Effector memory CD8-positive, alpha-beta T cell (primary cell): ENCODE measurements around the gene NTM.

Experiments
- ATAC-seq: fragments of 150-1000 bp; cut with Tn5 transposase; replicated peaks from 2 replicates; pipeline ENCODE4 v1.10.0; 2021; ENCODE audit warnings: mild to moderate bottlenecking, moderate library complexity
- DNase-seq, 3 experiments: peaks; one replicate each; pipeline ENCODE4 v3.0.0; 2021
- H3K27ac Mint-ChIP-seq, 2 donors: one replicate each; pipeline ENCODE4 v1.8.0; 2022; ENCODE audit warnings: mild to moderate bottlenecking in 2 of 2, mixed read lengths in 2 of 2, moderate library complexity in 2 of 2
- H3K27me3 Mint-ChIP-seq, 2 donors: one replicate each; pipeline ENCODE4 v1.8.0; 2022; ENCODE audit warnings: mixed read lengths in 2 of 2
- H3K36me3 Mint-ChIP-seq: one replicate; pipeline ENCODE4 v1.8.0; 2022; ENCODE audit warnings: mild to moderate bottlenecking, moderate library complexity, mixed read lengths; ENCODE audit not compliant: insufficient read depth
- H3K4me1 Mint-ChIP-seq, 2 donors: one replicate each; pipeline ENCODE4 v1.8.0; 2022; ENCODE audit warnings: low read depth in 2 of 2, mixed read lengths in 2 of 2
- H3K4me3 Mint-ChIP-seq, 2 donors: one replicate each; pipeline ENCODE4 v1.8.0; 2022; ENCODE audit warnings: mild to moderate bottlenecking in 2 of 2, mixed read lengths in 2 of 2, moderate library complexity in 2 of 2
- H3K9me3 Mint-ChIP-seq, 2 donors: one replicate each; pipeline ENCODE4 v1.8.0; 2022; ENCODE audit warnings: mixed read lengths in 2 of 2

The NTM gene

DNA sequence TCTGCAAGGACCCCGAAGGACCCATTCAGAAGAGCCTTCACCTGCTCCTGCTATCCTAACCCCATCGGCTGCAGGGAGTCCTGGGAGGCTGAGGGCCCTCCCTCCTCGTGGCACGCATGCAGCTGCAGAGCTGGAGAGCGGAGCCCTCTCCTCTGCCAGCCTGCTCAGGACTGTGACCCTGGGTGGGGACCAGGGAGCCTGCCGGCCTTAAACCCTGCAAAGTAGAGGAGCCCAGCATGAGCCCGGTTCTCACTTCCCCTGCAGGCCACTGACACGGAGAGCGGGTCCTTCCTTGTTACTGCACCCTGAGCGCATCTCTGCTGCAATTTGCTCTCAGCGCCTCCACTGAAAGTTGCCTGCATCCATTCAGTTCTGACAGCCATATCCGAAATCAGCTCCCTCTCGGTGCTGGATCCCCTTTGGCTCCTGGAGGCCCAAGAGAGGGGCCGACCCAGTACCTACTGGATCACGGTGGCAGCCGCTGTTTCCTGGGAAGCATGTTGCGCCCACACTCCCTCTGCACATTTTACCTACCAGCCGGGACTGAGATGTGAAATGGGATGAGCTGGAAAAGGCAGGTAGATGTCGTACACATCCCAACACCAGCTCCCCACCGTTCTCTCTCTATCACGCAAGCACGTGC lies 312.1 kb downstream of the NTM start:
- H3K4me1 Mint-ChIP-seq: no peaks in the 10 kb centered on the region
- no peak overlapping the region for H3K4me3 Mint-ChIP-seq
- ATAC-seq: no peak
- H3K9me3 Mint-ChIP-seq: peaks cover 0 to 3% of the 10 kb centered on the region in 2 donors
- no peak for DNase-seq
- no peaks in the 10 kb centered on the region for H3K36me3 Mint-ChIP-seq
- no peaks in the 10 kb centered on the region for H3K27me3 Mint-ChIP-seq
- no peak overlapping the region for H3K27ac Mint-ChIP-seq

GRCh38 chr11:131683131-131683530 lies 312.7 kb downstream of the NTM start:
- Mint-ChIP-seq H3K9me3 (peaks cover 0 to 3% of the 10 kb centered on the region in 2 donors), H3K27me3 (no peaks in the 10 kb centered on the region), H3K4me3 (no peak overlapping the region), H3K4me1 (no peaks in the 10 kb centered on the region), H3K36me3 (no peaks in the 10 kb centered on the region), H3K27ac (no peak overlapping the region)
- ATAC-seq (no peak), DNase-seq (no peak)

DNA sequence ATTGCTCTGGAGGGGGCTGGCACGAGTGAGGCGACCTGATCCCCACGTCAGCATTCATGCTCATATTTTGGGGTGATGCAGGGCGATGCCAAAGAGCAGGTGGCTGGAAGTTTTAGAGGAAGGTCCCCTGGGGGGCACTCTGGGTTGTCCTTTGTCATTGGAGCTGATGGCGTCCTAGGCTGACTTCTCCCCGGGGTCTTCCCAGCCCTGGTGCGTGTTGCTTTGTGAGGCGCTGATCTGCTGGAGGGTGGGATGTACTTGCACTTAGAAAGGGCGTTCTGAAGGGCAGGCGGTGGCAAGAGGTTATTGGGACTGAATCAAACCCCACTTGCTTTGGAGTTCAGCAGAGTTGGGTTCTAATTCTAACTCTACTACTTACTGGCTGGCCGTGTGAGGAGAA lies 313.3 kb downstream of the NTM start:
- DNase-seq (no peak), ATAC-seq (no peak)
- H3K9me3 Mint-ChIP-seq: peaks cover 0 to 3% of the 10 kb centered on the region in 2 donors
- H3K4me3 Mint-ChIP-seq: no peak overlapping the region
- no peaks in the 10 kb centered on the region for H3K27me3 Mint-ChIP-seq
- H3K27ac Mint-ChIP-seq: no peak overlapping the region
- H3K4me1 Mint-ChIP-seq: no peaks in the 10 kb centered on the region
- no peaks in the 10 kb centered on the region for H3K36me3 Mint-ChIP-seq

DNA sequence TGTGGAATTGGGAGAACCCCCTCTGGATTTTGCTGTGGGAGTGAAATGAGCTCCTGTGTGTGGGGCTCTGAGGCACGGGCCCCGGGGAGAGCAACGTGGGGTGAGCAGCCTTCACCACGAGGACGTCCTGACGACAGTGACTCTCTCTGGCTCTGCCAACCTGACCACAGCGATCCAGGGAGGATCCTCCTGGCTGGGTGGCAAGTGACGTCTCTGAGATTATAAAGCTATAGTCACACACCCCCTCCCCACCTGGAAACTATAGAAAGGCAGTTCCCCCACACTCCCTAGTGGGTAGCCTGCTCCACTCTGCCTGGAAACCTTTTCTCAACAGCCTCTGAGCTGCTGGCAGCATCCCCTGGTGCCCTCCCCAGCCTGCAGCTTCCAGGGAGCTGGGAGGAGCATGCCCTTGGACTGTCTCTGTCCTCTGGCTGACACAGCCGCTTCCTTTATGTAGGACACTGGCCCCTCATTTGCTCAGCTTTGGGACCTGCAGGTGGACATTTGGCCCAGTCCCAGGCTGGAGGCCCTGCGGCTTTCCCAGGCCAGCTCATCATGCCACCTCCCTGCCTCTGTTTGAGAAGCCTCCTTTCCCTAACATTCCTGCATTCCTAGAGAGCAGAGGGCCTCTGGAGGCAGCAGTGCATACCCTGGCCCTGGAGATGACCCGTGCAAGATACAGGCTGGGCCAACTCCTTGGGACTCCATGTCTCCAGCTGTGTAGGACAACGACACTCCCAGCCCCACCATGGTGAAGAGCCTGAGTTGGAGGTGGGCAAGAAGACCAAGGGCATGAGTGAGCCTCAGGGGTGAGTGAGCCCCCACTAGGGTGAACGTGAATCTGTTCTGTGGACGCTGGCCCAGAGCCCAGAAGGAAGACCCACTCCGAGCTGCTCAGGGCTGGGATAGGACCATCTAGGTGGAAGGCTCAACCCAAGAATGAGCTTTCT lies 314.0 kb downstream of the NTM start:
- ATAC-seq: no peak
- Mint-ChIP-seq H3K9me3 (peaks cover 0 to 3% of the 10 kb centered on the region in 2 donors), H3K27ac (no peak overlapping the region)

GRCh38 chr11:131685206-131685605 lies 314.8 kb downstream of the NTM start:
- peaks cover 0 to 7% of the 10 kb centered on the region in 2 donors for H3K9me3 Mint-ChIP-seq
- no peak overlapping the region for H3K4me3 Mint-ChIP-seq
- peaks cover 0 to 8% of the 10 kb centered on the region in 2 donors for H3K27me3 Mint-ChIP-seq
- ATAC-seq (no peak), DNase-seq (no peak)
- H3K36me3 Mint-ChIP-seq: no peaks in the 10 kb centered on the region
- H3K4me1 Mint-ChIP-seq: peaks cover 0 to 3% of the 10 kb centered on the region in 2 donors
- H3K27ac Mint-ChIP-seq: no peak overlapping the region

More for the DNA sequence above, 314.0 kb downstream of the NTM start:
- no peaks in the 10 kb centered on the region for H3K4me1 Mint-ChIP-seq
- H3K36me3 Mint-ChIP-seq: no peaks in the 10 kb centered on the region
- no peak overlapping the region for H3K4me3 Mint-ChIP-seq
- no peaks in the 10 kb centered on the region for H3K27me3 Mint-ChIP-seq
- DNase-seq: no peak

GRCh38 chr11:131685906-131686305 lies 315.5 kb downstream of the NTM start:
- H3K4me3 Mint-ChIP-seq: no peak overlapping the region
- no peak for DNase-seq
- H3K36me3 Mint-ChIP-seq: no peaks in the 10 kb centered on the region
- H3K27me3 Mint-ChIP-seq: peaks cover 0 to 12% of the 10 kb centered on the region in 2 donors
- no peak overlapping the region for H3K27ac Mint-ChIP-seq
- no peak for ATAC-seq
- peaks cover 0 to 7% of the 10 kb centered on the region in 2 donors for H3K9me3 Mint-ChIP-seq
- peaks cover 0 to 3% of the 10 kb centered on the region in 2 donors for H3K4me1 Mint-ChIP-seq

GRCh38 chr11:131686836-131687235 lies 316.4 kb downstream of the NTM start:
- peaks cover 0 to 3% of the 10 kb centered on the region in 2 donors for H3K4me1 Mint-ChIP-seq
- H3K27me3 Mint-ChIP-seq: peaks cover 0 to 12% of the 10 kb centered on the region in 2 donors
- no peak overlapping the region for H3K27ac Mint-ChIP-seq
- no peaks in the 10 kb centered on the region for H3K36me3 Mint-ChIP-seq
- no peak for DNase-seq
- no peak for ATAC-seq
- H3K9me3 Mint-ChIP-seq: peaks cover 0 to 7% of the 10 kb centered on the region in 2 donors
- no peak overlapping the region for H3K4me3 Mint-ChIP-seq

DNA sequence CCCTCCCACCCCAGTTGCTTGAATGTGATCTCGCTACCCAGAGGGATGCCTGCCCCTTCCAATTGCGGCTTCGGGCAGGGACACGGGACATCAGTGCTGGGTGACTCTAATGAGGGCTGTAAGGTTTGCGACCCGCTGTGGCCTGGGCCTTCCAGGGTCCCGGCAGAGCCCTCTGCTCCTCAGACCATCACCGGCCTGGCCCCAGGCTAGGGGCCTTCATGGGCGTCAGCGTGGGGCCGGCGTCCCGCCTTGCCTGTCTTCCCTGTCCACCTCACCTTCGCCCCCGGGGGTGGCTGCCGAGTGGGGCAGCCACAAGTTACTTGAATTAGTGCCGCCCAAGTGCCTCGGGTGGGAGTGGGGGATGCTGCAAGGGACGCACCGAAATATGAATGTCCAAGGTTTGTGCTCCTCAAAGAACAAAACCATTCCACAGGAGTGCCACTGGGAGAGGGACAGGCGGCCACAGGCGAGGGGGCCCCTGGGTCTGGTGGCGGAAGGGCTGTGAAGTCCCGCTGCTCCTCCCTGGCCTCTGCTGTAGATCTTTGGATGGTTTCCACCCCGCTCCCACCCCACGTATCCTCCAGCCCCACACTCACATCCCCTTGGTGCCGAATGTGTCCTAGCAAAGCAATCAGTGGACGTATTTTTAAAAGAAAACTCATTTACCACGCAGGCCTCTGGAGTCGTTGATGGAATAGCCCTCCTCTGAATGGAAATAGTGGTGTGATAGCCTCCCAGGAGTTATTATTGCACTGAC lies 317.1 kb downstream of the NTM start:
- peaks cover 0 to 6% of the 10 kb centered on the region in 2 donors for H3K9me3 Mint-ChIP-seq
- H3K36me3 Mint-ChIP-seq: no peaks in the 10 kb centered on the region
- H3K27ac Mint-ChIP-seq: no peak overlapping the region
- no peak overlapping the region for H3K4me3 Mint-ChIP-seq
- H3K4me1 Mint-ChIP-seq: peaks cover 0 to 3% of the 10 kb centered on the region in 2 donors
- no peak for DNase-seq
- peaks cover 5 to 12% of the 10 kb centered on the region in 2 donors for H3K27me3 Mint-ChIP-seq
- no peak for ATAC-seq

DNA sequence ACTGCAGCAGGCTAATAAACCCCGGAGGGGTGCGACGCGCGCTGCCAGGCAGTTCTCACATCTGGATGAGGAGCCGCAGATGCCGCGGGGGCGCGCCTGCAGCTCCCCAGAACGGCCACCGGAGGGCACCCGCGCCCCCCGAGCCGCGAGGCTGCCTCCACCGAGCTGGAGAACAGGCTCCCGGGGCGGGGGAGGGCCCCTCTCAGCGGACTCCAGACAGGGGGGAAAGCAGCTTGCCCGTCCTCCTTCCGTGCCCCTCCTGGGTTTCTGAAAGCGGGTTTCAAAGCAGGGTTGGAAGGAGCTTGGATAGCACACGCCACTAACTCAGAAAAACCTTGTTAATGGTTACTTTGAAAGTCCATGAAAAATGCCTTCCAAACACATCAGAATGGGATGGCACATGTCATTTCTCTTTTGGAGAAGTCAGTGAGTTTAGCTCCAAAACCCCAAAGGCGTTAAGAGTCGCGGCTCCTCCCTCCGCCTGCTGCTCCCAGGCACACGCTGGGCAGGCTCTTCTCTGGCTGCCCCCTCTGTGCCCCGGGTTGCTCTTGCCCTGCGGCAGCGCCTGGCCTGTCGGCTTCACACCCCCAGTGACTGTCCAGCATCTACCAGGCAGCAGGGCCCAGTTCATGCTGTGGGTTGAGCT lies 317.8 kb downstream of the NTM start:
- Mint-ChIP-seq H3K27ac (no peak overlapping the region), H3K9me3 (peaks cover 0 to 6% of the 10 kb centered on the region in 2 donors), H3K4me3 (no peak overlapping the region), H3K36me3 (no peaks in the 10 kb centered on the region), H3K4me1 (peaks cover 0 to 3% of the 10 kb centered on the region in 2 donors), H3K27me3 (peaks cover 6 to 12% of the 10 kb centered on the region in 2 donors)
- DNase-seq (no peak), ATAC-seq (no peak)

DNA sequence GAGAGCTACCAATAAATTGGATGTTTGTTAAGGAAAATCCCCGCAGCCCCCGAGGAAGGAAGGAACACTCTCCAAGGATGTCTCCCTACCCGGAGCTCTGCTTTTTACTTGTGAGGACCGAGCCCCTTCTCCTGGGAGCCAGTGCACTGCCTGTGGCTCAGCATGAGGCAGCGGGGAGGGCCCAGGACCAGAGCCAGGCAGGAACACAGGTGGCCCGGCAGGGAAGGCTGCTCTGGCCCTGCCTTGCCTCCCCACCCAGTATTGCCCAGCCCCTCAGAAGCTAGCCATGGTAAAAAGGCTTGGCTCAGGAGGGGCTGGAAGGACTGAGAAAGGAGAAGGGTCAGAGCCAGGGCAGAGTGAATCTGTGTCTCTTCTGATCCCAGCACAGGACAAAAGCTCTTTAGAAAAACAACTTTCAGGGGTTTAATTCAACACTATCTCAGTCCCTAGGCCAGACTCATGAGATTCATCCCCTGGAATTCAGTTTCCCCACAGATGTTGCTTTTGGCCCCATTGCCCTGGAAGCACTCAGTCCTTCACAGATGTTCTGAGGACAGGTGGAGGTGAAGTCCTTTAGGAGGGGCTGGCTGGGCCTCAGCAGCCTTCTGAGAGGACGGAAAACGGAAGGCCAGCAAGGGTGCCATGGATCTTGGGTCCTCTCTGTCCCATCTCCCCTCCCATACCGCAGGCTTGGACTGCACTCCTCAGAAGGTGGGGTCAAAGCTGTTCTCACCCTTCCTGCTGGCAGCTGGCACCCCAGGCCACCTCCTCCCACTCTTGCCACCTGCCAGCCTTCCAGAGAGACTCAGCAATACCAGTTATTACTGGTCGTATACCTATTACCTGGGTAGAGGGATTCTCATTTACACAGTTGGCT lies 318.9 kb downstream of the NTM start:
- H3K27me3 Mint-ChIP-seq: peaks cover 10 to 21% of the 10 kb centered on the region in 2 donors
- ATAC-seq (no peak), DNase-seq (no peak)
- H3K27ac Mint-ChIP-seq: no peak overlapping the region
- H3K9me3 Mint-ChIP-seq: peaks cover 4 to 6% of the 10 kb centered on the region in 2 donors
- no peaks in the 10 kb centered on the region for H3K36me3 Mint-ChIP-seq
- H3K4me3 Mint-ChIP-seq: no peak overlapping the region
- peaks cover 1 to 6% of the 10 kb centered on the region in 2 donors for H3K4me1 Mint-ChIP-seq

DNA sequence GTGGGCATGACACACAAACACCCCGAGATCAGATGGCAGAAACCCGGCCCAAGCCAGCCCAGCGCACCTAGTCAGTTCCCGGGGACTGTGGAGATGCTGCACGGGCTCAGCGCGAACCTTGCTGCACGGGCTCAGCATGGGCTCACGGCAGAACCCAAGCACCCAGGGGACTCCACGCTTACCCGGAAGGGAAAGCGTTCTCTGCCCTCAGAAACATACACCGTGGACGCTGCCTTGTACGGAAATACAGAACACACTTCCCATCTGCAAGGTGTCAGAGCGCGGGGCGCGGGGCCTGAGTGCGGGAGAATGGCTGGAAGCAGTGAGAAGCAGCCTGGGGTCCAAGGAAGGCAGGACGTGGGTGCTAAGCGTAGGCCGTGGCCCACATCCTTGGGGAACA lies 319.9 kb downstream of the NTM start:
- Mint-ChIP-seq H3K9me3 (peaks cover 6 to 10% of the 10 kb centered on the region in 2 donors), H3K27me3 (peaks cover 16 to 27% of the 10 kb centered on the region in 2 donors), H3K4me3 (no peak overlapping the region), H3K4me1 (peaks cover 5 to 7% of the 10 kb centered on the region in 2 donors), H3K27ac (no peak overlapping the region), H3K36me3 (no peaks in the 10 kb centered on the region)
- DNase-seq (no peak), ATAC-seq (no peak)

DNA sequence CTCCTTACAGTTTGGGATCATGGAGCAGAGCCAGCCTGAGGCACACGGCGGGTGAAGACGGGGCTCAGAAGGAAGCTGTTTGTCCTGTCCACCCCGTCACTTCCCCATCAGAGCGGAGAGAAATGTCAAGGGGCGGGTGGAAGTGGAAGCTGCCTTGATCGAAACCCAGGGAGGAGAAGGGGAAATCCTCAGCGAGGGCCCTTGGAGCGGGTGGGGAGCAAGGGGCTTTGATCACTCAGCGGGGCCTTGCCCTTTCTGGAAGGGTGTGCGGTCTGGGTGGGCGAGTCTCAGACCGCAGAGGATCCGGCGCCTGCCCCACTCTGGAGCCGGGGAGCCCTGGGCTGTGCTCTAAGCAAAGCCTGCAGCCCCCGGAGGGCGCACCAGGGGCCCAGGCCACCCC lies 320.4 kb downstream of the NTM start:
- H3K4me1 Mint-ChIP-seq: peaks cover 5 to 7% of the 10 kb centered on the region in 2 donors
- peaks cover 20 to 31% of the 10 kb centered on the region in 2 donors for H3K27me3 Mint-ChIP-seq
- no peaks in the 10 kb centered on the region for H3K36me3 Mint-ChIP-seq
- ATAC-seq (no peak), DNase-seq (no peak)
- peaks cover 6 to 10% of the 10 kb centered on the region in 2 donors for H3K9me3 Mint-ChIP-seq
- H3K4me3 Mint-ChIP-seq: no peak overlapping the region
- H3K27ac Mint-ChIP-seq: no peak overlapping the region
